Muscle of leg (tissue), 11 donors: ENCODE measurements around the gene OPRL1. TPM values are rescaled to one million over a fixed set of nuclear protein-coding genes. Genes with fewer than 3 reads are reported as not detected.

ENCODE experiments used
- DNase-seq: peaks from one replicate; pipeline ENCODE4 v3.0.0; 2013
- H3K27ac ChIP-seq: one replicate; pipeline ENCODE4 v1.5.1; 2013; ENCODE audit warnings: mild to moderate bottlenecking, low read length, control low read depth
- H3K27me3 ChIP-seq: one replicate; pipeline ENCODE4 v1.6.1; 2013; ENCODE audit warnings: low read length; ENCODE audit not compliant: control insufficient read depth, insufficient read depth
- H3K36me3 ChIP-seq: one replicate; pipeline ENCODE4 v1.6.1; 2013; ENCODE audit warnings: low read length; ENCODE audit not compliant: control insufficient read depth, insufficient read depth
- H3K4me1 ChIP-seq: one replicate; pipeline ENCODE4 v1.6.1; 2013; ENCODE audit warnings: low read length; ENCODE audit not compliant: control insufficient read depth, insufficient read depth
- H3K4me3 ChIP-seq: one replicate; pipeline ENCODE4 v1.5.1; 2013; ENCODE audit warnings: low read length, control low read depth
- H3K9me3 ChIP-seq: replicated peaks from 2 replicates; pipeline ENCODE4 v1.6.1; 2013; ENCODE audit warnings: low read depth, low read length; ENCODE audit not compliant: control insufficient read depth
- WGBS: methylation state at CpG from one replicate; pipeline ENCODE4 v1.1.5; 2013; ENCODE audit warnings: missing lambda C conversion rate; ENCODE audit not compliant: insufficient coverage; 5-methylcytosine and 5-hydroxymethylcytosine counted together
- polyA plus RNA-seq, 8 donors: library from polyadenylated mRNA; unstranded; fragments of 120-200 nt; gene quantifications; one replicate each; pipeline versions ENCODE4 v1.2.1 to v1.2.3, GENCODE V29; 2013; ENCODE audit warnings: inconsistent platforms in 1 of 8, low replicate concordance in 1 of 8; ENCODE audit not compliant: insufficient read length in 8 of 8, insufficient read depth in 1 of 8
- total RNA-seq: library from RNA; stranded (reverse); fragments of 120-200 nt; gene quantifications from one replicate; pipeline ENCODE4 v1.2.4, GENCODE V29; 2013

Gene OPRL1
- total and polyA plus RNA-seq, 9 donors = 0.93 to 1.4 (median 1.3) TPM

DNA sequence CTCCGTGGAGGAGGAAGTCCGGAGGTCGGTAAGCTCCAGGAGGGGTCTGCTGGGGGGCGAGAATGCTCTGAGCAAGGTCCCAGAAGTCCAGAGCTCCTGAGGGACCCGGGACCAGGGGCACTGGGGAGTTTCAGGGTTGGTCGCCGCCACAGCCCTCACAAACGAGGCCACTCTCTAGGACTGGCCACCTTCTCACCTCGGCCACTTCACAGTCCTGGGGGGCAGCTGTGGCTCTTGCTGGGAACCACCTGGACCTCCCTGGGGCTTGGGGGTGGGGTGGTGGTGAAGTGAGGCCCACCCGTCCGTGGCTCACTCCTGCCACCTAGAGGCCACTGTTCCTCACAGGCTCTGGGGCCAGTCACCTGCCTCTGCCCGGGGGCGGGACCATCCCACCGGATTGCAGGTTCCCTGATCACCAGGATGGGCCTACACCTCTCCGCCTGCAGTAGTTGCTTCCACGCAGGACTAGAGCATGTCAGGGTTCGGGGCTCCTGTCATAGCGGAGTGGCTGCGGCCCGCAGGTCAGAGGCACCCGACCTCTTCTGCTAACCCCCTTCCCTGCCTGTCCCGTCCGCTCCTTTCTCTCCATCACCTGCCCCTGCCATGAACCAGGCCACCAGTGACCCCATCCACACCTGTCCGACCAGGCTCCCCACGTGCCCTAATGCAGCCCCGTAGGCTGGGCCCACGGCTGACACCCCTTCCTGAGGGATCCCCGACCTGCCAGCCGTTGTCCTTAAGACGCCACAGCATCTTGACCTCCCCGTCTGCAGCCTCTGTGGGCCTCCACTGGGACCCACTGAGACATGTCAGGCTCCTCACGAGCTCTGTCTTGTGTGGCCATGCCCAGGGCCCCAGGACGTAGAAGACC lies 22.0 kb upstream of the OPRL1 start:
- DNase-seq = peak; percentile 66
- H3K9me3 ChIP-seq = no peaks in the 10 kb centered on the region
- H3K27ac ChIP-seq = peak overlapping the region; percentile 67
- H3K36me3 ChIP-seq = no peaks in the 10 kb centered on the region
- no peak overlapping the region for H3K4me3 ChIP-seq
- WGBS = 34% methylated on average over 28 of the region's 33 CpGs
- H3K27me3 ChIP-seq = peaks cover 17% of the 10 kb centered on the region
- peaks cover 44% of the 10 kb centered on the region for H3K4me1 ChIP-seq

DNA sequence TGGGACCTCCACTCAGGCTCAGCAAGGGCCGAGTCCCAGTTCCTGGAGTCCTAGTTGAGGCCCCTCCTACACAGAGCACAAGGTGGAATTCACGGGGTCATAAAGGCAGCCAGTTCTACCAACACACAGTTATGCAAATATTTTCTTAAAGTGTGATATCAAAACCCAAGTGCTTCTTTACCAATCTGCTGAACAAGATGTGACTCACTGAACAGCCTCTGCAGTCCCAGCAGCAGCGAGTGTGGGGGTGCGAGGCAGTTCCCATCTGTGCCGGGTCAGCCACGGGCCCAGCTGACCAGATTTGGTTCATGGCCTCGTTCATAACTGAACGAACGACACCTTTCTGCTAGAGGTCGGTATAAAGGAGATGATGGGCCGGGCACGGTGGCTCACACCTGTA lies 21.3 kb upstream of the OPRL1 start:
- 93% methylated on average over 9 of the region's 12 CpGs for WGBS
- peaks cover 42% of the 10 kb centered on the region for H3K4me1 ChIP-seq
- DNase-seq = no peak
- H3K27ac ChIP-seq = no peak overlapping the region
- no peak overlapping the region for H3K4me3 ChIP-seq
- no peaks in the 10 kb centered on the region for H3K36me3 ChIP-seq
- H3K9me3 ChIP-seq = no peaks in the 10 kb centered on the region
- peaks cover 14% of the 10 kb centered on the region for H3K27me3 ChIP-seq

DNA sequence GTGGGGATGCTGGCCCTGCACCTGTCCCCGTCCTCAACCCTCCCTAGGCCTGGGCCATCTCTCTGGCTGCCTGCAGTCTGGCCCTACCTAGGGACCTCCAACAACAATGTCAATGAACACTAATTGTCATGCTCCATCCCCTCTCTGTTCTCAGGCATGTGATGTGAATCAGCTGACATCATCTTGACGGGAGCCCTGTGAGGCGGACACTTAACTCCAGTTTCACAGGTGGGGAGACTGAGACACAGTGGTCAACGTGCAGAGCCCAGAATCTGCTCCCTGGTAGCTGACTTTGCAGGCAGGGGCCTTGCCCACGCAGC lies 17.6 kb upstream of the OPRL1 start:
- WGBS = 38% methylated on average over 5 of the region's 5 CpGs
- H3K4me3 ChIP-seq = peak overlapping the region; percentile 65
- peaks cover 35% of the 10 kb centered on the region for H3K4me1 ChIP-seq
- peak; percentile 29 for DNase-seq
- no peaks in the 10 kb centered on the region for H3K36me3 ChIP-seq
- no peaks in the 10 kb centered on the region for H3K9me3 ChIP-seq
- H3K27ac ChIP-seq = peak overlapping the region; percentile 76
- H3K27me3 ChIP-seq = peaks cover 10% of the 10 kb centered on the region

DNA sequence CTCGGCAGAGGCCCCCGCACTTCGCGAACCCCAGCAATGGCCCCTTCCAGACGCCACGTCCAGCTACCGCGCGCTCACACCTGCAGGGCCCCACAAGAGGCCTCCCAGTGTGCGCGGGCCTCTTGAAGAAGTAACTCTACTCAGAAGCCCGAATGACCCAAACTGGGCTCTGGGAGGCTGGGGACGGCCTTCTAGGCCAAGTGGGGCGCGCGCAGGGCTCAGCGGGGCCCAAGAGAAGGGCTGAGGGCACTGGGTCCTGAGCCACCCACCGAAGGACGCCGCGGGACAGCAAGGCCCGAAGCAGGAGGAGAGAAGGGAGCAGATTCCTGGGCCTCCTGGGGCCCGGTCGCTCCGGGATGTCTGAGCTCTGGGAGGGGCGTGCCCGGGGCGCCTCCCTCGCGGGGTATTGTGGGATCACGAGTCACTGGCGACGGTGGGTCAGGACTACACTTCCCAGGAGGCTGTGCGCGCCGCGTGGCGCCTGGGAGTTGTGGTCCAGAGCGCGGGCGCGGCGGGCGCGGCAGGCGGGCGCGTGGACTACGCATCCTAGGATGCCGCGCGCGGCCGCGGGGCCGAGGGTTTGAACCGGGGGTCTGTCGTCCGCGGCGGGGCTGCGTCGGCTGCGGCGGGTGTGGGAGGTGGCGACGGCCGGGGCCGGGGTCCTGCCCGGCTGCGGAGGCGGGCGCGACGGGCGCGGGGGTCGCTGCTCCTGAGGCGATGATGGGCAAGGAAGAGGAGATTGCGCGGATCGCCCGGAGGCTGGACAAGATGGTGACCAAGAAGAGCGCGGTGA lies 17.1 kb upstream of the OPRL1 start, which contains the start of gene TCEA2:
Gene TCEA2 (plus strand): TSS at position 603 of the 793 bp plus-strand sequence. CDS start 115 bp downstream, at position 718.
- peak; percentile 99 for DNase-seq
- Histone ChIP-seq H3K27ac (peak within 1 kb of the TSS; percentile 76), H3K36me3 (no peaks in the 10 kb centered on the region), H3K4me1 (peaks cover 30% of the 10 kb centered on the region), H3K27me3 (peaks cover 4% of the 10 kb centered on the region), H3K4me3 (peak within 1 kb of the TSS; percentile 87), H3K9me3 (no peaks in the 10 kb centered on the region)
- 3% methylated on average over 83 of the region's 85 CpGs for WGBS

DNA sequence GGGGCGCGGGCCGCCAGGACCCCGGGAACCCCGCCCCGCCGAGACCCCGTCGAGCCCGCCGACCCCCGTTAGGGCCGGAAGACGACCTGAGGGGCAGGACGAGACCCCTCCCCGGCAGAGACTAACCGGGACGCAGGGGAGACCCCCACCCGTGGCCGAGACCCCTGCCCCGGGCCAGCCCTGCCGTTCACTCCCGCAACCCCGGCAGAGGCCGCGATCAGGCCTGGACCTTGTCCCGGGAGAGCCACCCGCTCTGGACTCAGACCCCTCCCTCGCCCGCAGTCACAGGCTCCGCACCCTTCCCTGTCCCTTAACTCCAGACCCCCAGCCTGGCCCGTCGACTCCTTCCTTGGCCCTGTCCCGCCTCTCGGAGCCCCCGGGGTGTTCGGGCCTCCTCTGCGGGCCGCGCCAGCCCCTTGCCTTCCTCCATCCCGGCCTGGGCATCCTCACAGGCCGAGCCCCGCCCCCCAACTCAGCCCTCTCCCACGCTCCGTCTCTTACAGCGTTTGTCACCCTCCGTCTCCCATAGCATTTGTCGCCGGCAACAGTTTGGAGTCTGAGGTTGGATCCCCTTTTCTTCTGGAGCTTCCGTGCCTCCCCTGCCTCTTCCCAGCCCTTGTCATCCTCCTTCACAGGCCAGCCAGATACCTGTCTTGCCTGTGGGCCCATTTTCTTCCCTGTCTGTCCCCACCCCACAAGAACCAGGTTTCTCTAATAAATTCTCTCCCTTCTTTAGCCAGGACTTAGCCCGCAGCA lies 16.3 kb upstream of the OPRL1 start:
- peak overlapping the region; percentile 87 for H3K4me3 ChIP-seq
- DNase-seq = peak; percentile 39
- WGBS = under 1% methylated on average over 50 of the region's 51 CpGs
- no peaks in the 10 kb centered on the region for H3K9me3 ChIP-seq
- peaks cover 4% of the 10 kb centered on the region for H3K36me3 ChIP-seq
- peaks cover 26% of the 10 kb centered on the region for H3K4me1 ChIP-seq
- H3K27ac ChIP-seq = peak overlapping the region; percentile 51
- peaks cover 1% of the 10 kb centered on the region for H3K27me3 ChIP-seq

DNA sequence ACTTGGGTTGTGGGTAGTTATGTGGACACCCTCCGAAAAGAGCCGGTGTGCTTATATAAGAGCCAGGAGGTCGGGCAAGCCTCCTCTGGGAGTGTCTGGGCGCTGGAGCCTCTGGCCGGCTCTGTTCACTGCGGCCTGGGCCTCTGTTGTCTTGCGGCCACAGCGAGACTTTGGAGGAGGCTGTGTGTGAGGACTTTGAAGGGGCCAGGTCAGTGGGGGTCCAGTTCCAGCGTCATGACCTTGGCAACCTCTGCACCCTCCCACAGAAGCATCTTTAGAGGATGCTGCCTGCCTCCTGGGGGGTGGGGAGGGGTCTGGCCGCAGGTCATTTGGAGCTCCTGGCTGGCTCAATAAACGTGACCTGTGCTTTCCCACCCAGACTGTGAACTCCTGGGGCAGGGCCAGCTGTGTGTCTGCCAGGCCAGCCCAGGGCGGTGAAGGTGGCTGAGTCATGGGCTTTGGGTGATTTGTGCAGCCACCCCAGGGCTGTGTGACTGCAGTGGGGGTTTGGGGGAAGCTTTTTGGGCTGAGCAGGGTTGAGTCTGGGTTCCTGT lies 15.7 kb upstream of the OPRL1 start:
- 31% methylated on average over 3 of the region's 12 CpGs for WGBS
- peaks cover 26% of the 10 kb centered on the region for H3K4me1 ChIP-seq
- H3K4me3 ChIP-seq = peak overlapping the region; percentile 87
- H3K36me3 ChIP-seq = peaks cover 7% of the 10 kb centered on the region
- H3K27me3 ChIP-seq = no peaks in the 10 kb centered on the region
- DNase-seq = no peak
- H3K9me3 ChIP-seq = no peaks in the 10 kb centered on the region
- no peak overlapping the region for H3K27ac ChIP-seq

DNA sequence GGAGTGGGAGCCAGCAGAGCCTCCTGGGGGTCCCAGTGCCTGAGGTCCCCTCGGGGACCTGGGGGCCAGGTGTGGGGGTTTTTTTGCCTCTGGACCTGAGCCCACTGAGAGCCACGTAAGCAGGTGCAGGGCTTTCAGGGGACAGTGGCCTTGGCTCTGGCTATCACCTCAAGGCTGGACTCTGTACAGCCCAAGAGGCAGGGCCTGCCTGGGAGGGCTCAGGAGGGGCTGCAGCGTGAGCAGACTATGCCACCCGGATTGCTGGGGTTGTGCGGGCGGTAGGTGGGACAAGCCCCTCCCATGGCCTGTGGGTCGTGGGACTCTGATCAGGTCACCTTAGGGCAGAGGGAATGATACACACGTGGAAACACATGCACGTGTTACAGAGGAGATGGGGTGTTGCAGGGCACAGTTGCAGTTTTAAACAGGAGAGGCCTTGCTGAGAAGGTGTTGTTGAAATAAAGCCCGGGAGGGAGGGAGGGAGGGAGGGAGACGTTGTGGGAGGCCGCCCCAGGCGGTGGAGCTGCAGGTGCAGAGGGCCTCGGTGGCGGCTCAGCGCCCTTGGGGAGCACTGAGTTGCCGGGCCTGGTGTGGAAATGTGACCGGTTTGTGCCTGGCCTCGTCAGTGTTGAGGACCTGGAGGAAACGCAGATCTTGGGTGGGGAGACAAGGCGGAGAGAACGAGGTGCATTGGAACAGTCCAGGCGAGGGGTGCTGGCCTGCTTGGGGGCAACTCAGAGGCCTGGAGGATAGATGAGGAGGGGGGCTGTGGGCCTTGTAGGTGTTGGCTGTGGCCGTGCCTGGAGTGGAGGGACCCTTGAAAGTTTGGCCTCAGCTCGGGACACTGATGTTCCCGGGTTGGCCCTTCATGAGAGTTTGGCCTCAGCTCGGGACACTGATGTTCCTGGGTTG lies 14.6 kb upstream of the OPRL1 start:
- Histone ChIP-seq H3K27ac (no peak overlapping the region), H3K27me3 (no peaks in the 10 kb centered on the region), H3K36me3 (peaks cover 15% of the 10 kb centered on the region), H3K4me1 (peaks cover 28% of the 10 kb centered on the region), H3K4me3 (no peak overlapping the region), H3K9me3 (no peaks in the 10 kb centered on the region)
- no peak for DNase-seq
- WGBS = 41% methylated on average over 26 of the region's 27 CpGs

DNA sequence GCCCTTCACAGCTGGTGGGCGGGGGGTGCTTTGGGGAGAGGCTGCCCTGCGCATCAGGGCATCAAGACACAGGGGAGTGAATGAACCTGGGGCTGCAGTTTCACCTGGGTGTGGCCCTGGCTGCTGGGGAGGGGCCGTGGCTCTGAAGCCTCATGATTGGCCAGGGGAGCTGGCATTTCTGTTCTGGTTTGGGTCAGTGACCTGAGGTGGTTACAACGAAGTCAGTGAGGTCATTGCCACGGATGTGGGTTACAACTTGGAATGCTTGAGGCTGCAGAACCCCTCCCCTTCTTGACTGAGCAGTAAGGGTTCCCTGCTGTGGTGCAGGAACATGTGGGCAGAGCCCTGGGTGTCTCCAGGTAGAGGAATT lies 13.9 kb upstream of the OPRL1 start:
- Histone ChIP-seq H3K9me3 (no peaks in the 10 kb centered on the region), H3K27ac (no peak overlapping the region), H3K36me3 (peaks cover 20% of the 10 kb centered on the region), H3K4me1 (peaks cover 28% of the 10 kb centered on the region), H3K27me3 (no peaks in the 10 kb centered on the region), H3K4me3 (no peak overlapping the region)
- 55% methylated on average over 4 of the region's 5 CpGs for WGBS
- no peak for DNase-seq

DNA sequence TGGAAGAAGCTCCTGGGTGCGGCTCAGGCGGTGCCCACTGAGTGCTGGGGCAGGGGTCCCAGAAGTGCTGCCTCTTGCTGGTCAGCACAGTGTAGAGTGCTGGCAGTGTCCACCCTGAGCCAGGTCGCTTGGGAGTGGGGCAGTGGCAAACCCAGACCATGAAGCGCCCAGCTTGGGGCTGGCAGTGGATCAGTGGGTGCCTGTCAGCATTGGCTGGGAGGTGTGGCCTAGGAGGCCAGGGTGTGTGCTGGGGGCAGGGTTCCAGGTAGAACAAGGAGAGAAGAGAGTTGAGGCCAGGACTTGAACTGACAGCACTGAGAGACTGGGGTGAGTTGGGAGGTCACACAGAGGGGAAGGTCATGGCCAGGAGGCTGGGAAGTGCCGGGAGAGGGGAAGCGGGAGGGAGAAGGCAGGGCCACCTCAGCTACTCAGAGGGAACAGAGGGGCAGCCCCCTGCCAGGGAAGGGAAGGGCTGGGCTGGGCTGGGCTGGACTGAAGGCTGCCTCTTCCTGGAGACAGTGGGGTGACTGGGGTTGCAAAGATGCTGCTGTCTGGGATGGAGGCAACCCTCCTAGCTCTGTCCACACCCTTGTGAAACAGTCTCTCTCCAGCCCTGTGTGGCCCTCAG lies 12.8 kb upstream of the OPRL1 start:
- H3K36me3 ChIP-seq = peaks cover 29% of the 10 kb centered on the region
- DNase-seq = no peak
- no peak overlapping the region for H3K27ac ChIP-seq
- H3K4me1 ChIP-seq = peaks cover 26% of the 10 kb centered on the region
- H3K9me3 ChIP-seq = no peaks in the 10 kb centered on the region
- WGBS = 81% methylated on average over 6 of the region's 6 CpGs
- no peak overlapping the region for H3K4me3 ChIP-seq
- no peaks in the 10 kb centered on the region for H3K27me3 ChIP-seq
